NCI-H1930 (cell line): ENCODE data around the gene AGAP2.
"Not testable (repeated sequence)": the region's sequence is repeated elsewhere in the genome, so short reads cannot be mapped to it uniquely, and the experiment has no call there.

Experiments
- DNase-seq, 2 experiments: peaks; one replicate each; lab custom pipeline; 2025; lab: John Stamatoyannopoulos, UW

Gene AGAP2

GRCh38 chr12:57722716-57723629 lies 15.6 kb downstream of the AGAP2 start:
- DNase-seq, result no peak

- not testable (repeated sequence) for DNase-seq
Observed at GRCh38 chr12:57721846-57722608, 16.5 kb downstream of the AGAP2 start.

GRCh38 chr12:57720606-57721595 lies 17.6 kb downstream of the AGAP2 start:
- DNase-seq, result no peak

GRCh38 chr12:57719777-57720605 lies 18.6 kb downstream of the AGAP2 start:
- no peak for DNase-seq

- DNase-seq, result no peak
Observed at GRCh38 chr12:57718641-57719528, 19.7 kb downstream of the AGAP2 start.

GRCh38 chr12:57717846-57718640 lies 20.5 kb downstream of the AGAP2 start:
- DNase-seq, result no peak

GRCh38 chr12:57717131-57717530 lies 21.4 kb downstream of the AGAP2 start:
- no peak for DNase-seq

GRCh38 chr12:57716305-57716704 lies 22.2 kb downstream of the AGAP2 start:
- DNase-seq, result no peak

GRCh38 chr12:57715786-57716185 lies 22.8 kb downstream of the AGAP2 start:
- no peak for DNase-seq

- DNase-seq, result not testable (repeated sequence)
Observed at GRCh38 chr12:57715036-57715748, 23.4 kb downstream of the AGAP2 start.

- DNase-seq, result no peak
Observed at GRCh38 chr12:57713209-57713608, 25.3 kb downstream of the AGAP2 start.

GRCh38 chr12:57712701-57713100 lies 25.8 kb downstream of the AGAP2 start:
- no peak for DNase-seq

- no peak for DNase-seq
Observed at GRCh38 chr12:57708296-57708695, 30.2 kb downstream of the AGAP2 start.

GRCh38 chr12:57707250-57707649 lies 31.3 kb downstream of the AGAP2 start:
- DNase-seq, result no peak

GRCh38 chr12:57700317-57700716 lies 38.2 kb downstream of the AGAP2 start:
- DNase-seq, result no peak

GRCh38 chr12:57698414-57698813 lies 40.1 kb downstream of the AGAP2 start:
- no peak for DNase-seq

- DNase-seq, result no peak
Observed at GRCh38 chr12:57697076-57697475, 41.5 kb downstream of the AGAP2 start.

- no peak for DNase-seq
Observed at GRCh38 chr12:57695770-57696432, 42.6 kb downstream of the AGAP2 start.
